Liver (tissue), 9 donors: Measurements from ENCODE around the gene AJAP1. TPM values are rescaled to one million over a fixed set of nuclear protein-coding genes. Genes with fewer than 3 reads are reported as not detected.

Experiments used
- DNase-seq: peaks from one replicate; pipeline ENCODE4 v3.0.0-alpha.2; 2017; ENCODE audit warnings: low spot score
- H3K27ac ChIP-seq, 2 donors: one replicate each; pipeline ENCODE4 v1.7.0; 2013; ENCODE audit warnings: inconsistent platforms in 2 of 2, low read length in 2 of 2, control low read depth in 1 of 2, low read depth in 1 of 2, mild to moderate bottlenecking in 1 of 2
- H3K27me3 ChIP-seq, 4 donors: one replicate each; pipeline versions ENCODE4 v1.6.1 to v1.7.0; 2013; ENCODE audit warnings: low read length in 3 of 4, inconsistent platforms in 1 of 4, mild to moderate bottlenecking in 1 of 4, moderate library complexity in 1 of 4; ENCODE audit not compliant: control insufficient read depth in 4 of 4, insufficient read depth in 4 of 4
- H3K36me3 ChIP-seq, 4 donors: one replicate each; pipeline versions ENCODE4 v1.6.1 to v1.7.0; 2013; ENCODE audit warnings: low read length in 3 of 4, mild to moderate bottlenecking in 3 of 4, low read depth in 1 of 4, moderate library complexity in 1 of 4; ENCODE audit not compliant: control insufficient read depth in 4 of 4, insufficient read depth in 3 of 4
- H3K4me1 ChIP-seq, 4 donors: one replicate each; pipeline versions ENCODE4 v1.6.1 to v1.7.0; 2013; ENCODE audit warnings: low read length in 3 of 4, mild to moderate bottlenecking in 3 of 4, moderate library complexity in 1 of 4; ENCODE audit not compliant: control insufficient read depth in 4 of 4, insufficient read depth in 4 of 4
- H3K4me3 ChIP-seq, 3 donors: one replicate each; pipeline versions ENCODE4 v1.6.1 to v1.7.0; 2013; ENCODE audit warnings: low read length in 3 of 3, control low read depth in 1 of 3, low read depth in 1 of 3, mild to moderate bottlenecking in 1 of 3
- H3K9ac ChIP-seq, 2 donors: one replicate each; pipeline ENCODE4 v1.7.0; 2013; ENCODE audit warnings: low read length in 2 of 2, mild to moderate bottlenecking in 2 of 2, moderate library complexity in 2 of 2, control low read depth in 1 of 2, low read depth in 1 of 2
- H3K9me3 ChIP-seq, 4 donors: one replicate each; pipeline versions ENCODE4 v1.6.1 to v1.7.0; 2013; ENCODE audit warnings: low read length in 3 of 4; ENCODE audit not compliant: control insufficient read depth in 4 of 4
- ATF3 ChIP-seq: IDR thresholded peaks from 2 replicates; pipeline ENCODE4 v1.6.1; 2016; ENCODE audit warnings: antibody characterized with exemption
- CTCF ChIP-seq: fragments of 150-350 bp; IDR thresholded peaks from 2 replicates; pipeline ENCODE4 v1.5.1; 2017; ENCODE audit warnings: improper control_type of control experiment, low read depth, low read length; ENCODE audit not compliant: missing input control
- EGR1 ChIP-seq, 2 donors: IDR thresholded peaks; 2 replicates each; pipeline ENCODE4 v1.6.1; 2016 to 2018; ENCODE audit warnings: antibody characterized with exemption in 2 of 2, low read depth in 2 of 2
- FOXA1 ChIP-seq: IDR thresholded peaks from 2 replicates; pipeline ENCODE4 v1.6.1; 2016; ENCODE audit warnings: antibody characterized with exemption
- FOXA2 ChIP-seq: IDR thresholded peaks from 2 replicates; pipeline ENCODE4 v1.6.1; 2016; ENCODE audit warnings: antibody characterized with exemption
- GABPA ChIP-seq, 2 donors: IDR thresholded peaks in 1 of 2; conservative IDR thresholded peaks in 1 of 2; 2 replicates each; pipeline ENCODE4 v1.6.1; 2016; ENCODE audit warnings: antibody characterized with exemption in 2 of 2, mild to moderate bottlenecking in 1 of 2, moderate library complexity in 1 of 2
- HNF4A ChIP-seq, 2 donors: conservative IDR thresholded peaks; 2 replicates each; pipeline ENCODE4 v1.6.1; 2016; ENCODE audit warnings: antibody characterized with exemption in 2 of 2, mild to moderate bottlenecking in 2 of 2
- HNF4G ChIP-seq: IDR thresholded peaks from 2 replicates; pipeline ENCODE4 v1.6.1; 2016; ENCODE audit warnings: antibody characterized with exemption
- JUND ChIP-seq, 2 donors: IDR thresholded peaks; 2 replicates each; pipeline ENCODE4 v1.6.1; 2016; ENCODE audit warnings: antibody characterized with exemption in 2 of 2
- MAX ChIP-seq: IDR thresholded peaks from 2 replicates; pipeline ENCODE4 v1.6.1; 2016; ENCODE audit warnings: antibody characterized with exemption
- NR2F2 ChIP-seq: IDR thresholded peaks from 2 replicates; pipeline ENCODE4 v1.6.1; 2016; ENCODE audit warnings: antibody characterized with exemption
- RAD21 ChIP-seq, 2 donors: IDR thresholded peaks; 2 replicates each; pipeline ENCODE4 v1.6.1; 2016; ENCODE audit warnings: antibody characterized with exemption in 2 of 2, mild to moderate bottlenecking in 2 of 2
- REST ChIP-seq: IDR thresholded peaks from 2 replicates; pipeline ENCODE4 v1.6.1; 2016; ENCODE audit warnings: antibody characterized with exemption, mild to moderate bottlenecking
- RXRA ChIP-seq, 2 donors: IDR thresholded peaks; 2 replicates each; pipeline ENCODE4 v1.6.1; 2017 to 2018; ENCODE audit warnings: antibody characterized with exemption in 2 of 2, mild to moderate bottlenecking in 1 of 2
- SP1 ChIP-seq: IDR thresholded peaks from 2 replicates; pipeline ENCODE4 v1.6.1; 2018; ENCODE audit warnings: antibody characterized with exemption, mild to moderate bottlenecking
- TAF1 ChIP-seq: conservative IDR thresholded peaks from 2 replicates; pipeline ENCODE4 v1.6.1; 2016; ENCODE audit warnings: antibody characterized with exemption, mild to moderate bottlenecking
- YY1 ChIP-seq: IDR thresholded peaks from 2 replicates; pipeline ENCODE4 v1.6.1; 2016; ENCODE audit warnings: antibody characterized with exemption, mild to moderate bottlenecking
- ZBTB33 ChIP-seq: IDR thresholded peaks from 2 replicates; pipeline ENCODE4 v1.6.1; 2016; ENCODE audit warnings: antibody characterized with exemption
- WGBS: extraction: QIAGEN DNeasy Blood & Tissue Kit; methylation state at CpG from one replicate; pipeline ENCODE4 v1.1.7; 2013; 5-methylcytosine and 5-hydroxymethylcytosine counted together
- polyA plus RNA-seq, 2 donors: library from polyadenylated mRNA; stranded (reverse) in 1 of 2; unstranded in 1 of 2; fragments of 200-250 nt in 1 of 2; fragments of >200 nt in 1 of 2; fragmentation: Nextera tagmentation in 1 of 2; extraction: Ambion mirVana in 1 of 2; gene quantifications; one replicate each; pipeline versions ENCODE4 v1.2.1 to v1.2.3, GENCODE V29; 2013 to 2015
- total RNA-seq, 2 donors: library from RNA; depleted of rRNA; stranded (reverse); fragments of >200 nt; gene quantifications; one replicate each; pipeline ENCODE4 v1.2.3, GENCODE V29; 2014
- donor health status: healthy.
- donor health status: healthy.
- donor health status: healthy.
- donor health status: healthy.
- donor health status: healthy.

Gene AJAP1
- total and polyA plus RNA-seq, 4 donors, result under 0.01 to 0.21 (median 0.08) TPM; not detected in 1

- Histone ChIP-seq H3K36me3 (no peaks in the 10 kb centered on the region), H3K9me3 (no peaks in the 10 kb centered on the region), H3K4me1 (no peaks in the 10 kb centered on the region), H3K9ac (no peak overlapping the region), H3K4me3 (no peak overlapping the region), H3K27ac (no peak overlapping the region), H3K27me3 (no peaks in the 10 kb centered on the region)
- DNase-seq, result no peak
- TF ChIP-seq NR2F2 (no peak), RAD21 (IDR thresholded peaks at IDR 0.05) (no peak), YY1 (no peak), EGR1 (IDR thresholded peaks at IDR 0.05; ENCODE audit: low read depth in 2 of 2) (no peak), FOXA2 (no peak), JUND (IDR thresholded peaks at IDR 0.05) (no peak), ZBTB33 (no peak)
- 87% methylated on average over 10 of the region's 10 CpGs for WGBS
Measured at GRCh38 chr1:4622821-4623220, 31.6 kb upstream of the AJAP1 start.

- DNase-seq, result no peak
- 81% methylated on average over 10 of the region's 10 CpGs for WGBS
- no peak overlapping the region for H3K4me3 ChIP-seq
- H3K36me3 ChIP-seq, result no peaks in the 10 kb centered on the region
- H3K9me3 ChIP-seq, result no peaks in the 10 kb centered on the region
- no peak for TF ChIP-seq FOXA1
- TF ChIP-seq FOXA2, result no peak
- TF ChIP-seq TAF1, result no peak
- no peak for TF ChIP-seq REST
- TF ChIP-seq JUND (IDR thresholded peaks at IDR 0.05), result no peak
- no peak for TF ChIP-seq RXRA (IDR thresholded peaks at IDR 0.05)
- TF ChIP-seq HNF4A (conservative IDR thresholded peaks at IDR 0.05), result no peak
- no peak for TF ChIP-seq YY1
- no peak for TF ChIP-seq HNF4G
- no peak for TF ChIP-seq SP1
- no peak for TF ChIP-seq ZBTB33
- TF ChIP-seq EGR1 (IDR thresholded peaks at IDR 0.05; ENCODE audit: low read depth in 2 of 2), result no peak
- TF ChIP-seq NR2F2, result no peak
- no peak for TF ChIP-seq GABPA (IDR thresholded peaks at IDR 0.05 in 1 of 2, conservative IDR thresholded peaks at IDR 0.05 in 1 of 2)
- no peak for TF ChIP-seq MAX
- no peak for TF ChIP-seq CTCF
- no peak for TF ChIP-seq RAD21 (IDR thresholded peaks at IDR 0.05)
- no peak for TF ChIP-seq ATF3
- H3K27me3 ChIP-seq, result no peaks in the 10 kb centered on the region
- no peak overlapping the region for H3K9ac ChIP-seq
- H3K4me1 ChIP-seq, result no peaks in the 10 kb centered on the region
- H3K27ac ChIP-seq, result no peak overlapping the region
Measured at GRCh38 chr1:4624141-4624715, 30.2 kb upstream of the AJAP1 start.
